GM18909 (cell line): ENCODE measurements around the gene SERGEF.

Source experiments
- ATAC-seq: cut with Tn5 transposase; IDR thresholded peaks from one replicate; pipeline ENCODE4 v1.9.1; 2021; ENCODE audit warnings: mild to moderate bottlenecking; ENCODE audit not compliant: unreplicated experiment, poor library complexity

Gene SERGEF

DNA sequence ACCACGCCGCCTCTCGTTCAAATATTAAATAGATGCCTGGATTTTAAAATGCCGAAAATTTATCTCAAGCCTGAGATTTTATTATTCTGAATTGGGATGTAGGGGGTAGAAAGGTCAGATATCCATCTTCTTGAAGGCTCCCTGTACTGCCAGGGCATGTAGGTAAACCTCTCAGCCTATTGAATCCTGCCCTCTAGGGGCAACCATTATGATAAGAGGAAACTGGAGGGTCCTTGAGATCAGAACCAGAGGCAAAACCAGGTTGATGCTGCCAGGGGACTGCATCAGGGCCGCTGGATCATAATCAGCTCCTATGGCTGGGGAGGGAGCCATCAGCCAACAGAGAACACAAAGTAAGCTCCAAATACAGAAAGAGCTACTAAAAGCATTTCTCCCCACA is 185.8 kb downstream of the SERGEF start:
- ATAC-seq = no peak

DNA sequence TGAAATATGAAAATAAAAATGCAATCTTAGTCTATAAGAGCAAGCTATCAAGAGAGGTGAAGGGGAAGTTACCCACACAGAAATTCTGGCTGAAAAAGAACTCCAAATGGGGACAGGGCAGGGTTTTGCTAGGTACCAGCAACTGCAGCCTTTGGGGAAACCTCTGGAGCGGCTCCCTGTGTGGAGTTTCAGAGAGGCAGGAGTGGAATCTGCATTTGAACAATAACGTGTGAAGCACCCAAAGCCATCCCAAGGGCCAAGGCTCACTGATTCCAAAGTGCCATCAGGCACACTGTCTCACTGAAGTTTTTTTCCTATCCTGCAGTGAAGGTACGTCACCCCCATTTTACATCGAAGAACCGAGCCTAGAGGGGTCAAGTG is 190.5 kb downstream of the SERGEF start:
- ATAC-seq = no peak

DNA sequence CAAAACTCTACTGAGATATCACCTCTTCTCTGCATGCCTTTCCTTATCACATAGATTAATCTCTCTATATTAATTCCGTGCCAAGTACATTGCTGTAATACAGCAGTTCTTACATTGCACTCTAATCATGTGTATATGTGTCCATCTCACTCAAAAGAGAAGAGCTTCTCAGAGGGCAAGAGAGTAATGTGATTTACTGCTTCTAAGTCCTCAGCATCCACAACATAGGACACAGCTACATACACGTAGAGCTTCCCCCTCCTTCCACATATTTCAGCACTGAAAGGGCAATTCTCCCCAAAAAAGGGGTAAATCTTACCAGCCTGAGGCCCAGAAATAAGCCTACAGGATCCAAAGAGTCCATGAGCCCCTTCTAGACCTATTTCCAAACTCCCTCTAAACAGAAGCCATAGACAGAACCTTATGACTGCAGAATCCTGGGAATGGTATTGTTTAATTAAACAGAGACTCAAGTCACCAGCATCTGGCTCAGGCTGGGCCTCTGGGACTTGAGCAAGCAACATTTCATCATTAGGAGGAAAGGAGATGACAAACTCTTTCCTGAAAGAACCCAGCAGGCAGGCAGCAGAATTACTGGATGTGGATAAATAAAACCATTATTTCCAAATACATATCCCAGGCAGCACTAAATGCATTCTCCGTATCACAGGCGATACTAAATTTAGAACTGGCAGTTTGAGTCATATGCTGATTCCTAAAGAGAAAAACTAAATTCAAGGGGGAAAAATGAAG is 191.0 kb downstream of the SERGEF start:
- no peak for ATAC-seq

DNA sequence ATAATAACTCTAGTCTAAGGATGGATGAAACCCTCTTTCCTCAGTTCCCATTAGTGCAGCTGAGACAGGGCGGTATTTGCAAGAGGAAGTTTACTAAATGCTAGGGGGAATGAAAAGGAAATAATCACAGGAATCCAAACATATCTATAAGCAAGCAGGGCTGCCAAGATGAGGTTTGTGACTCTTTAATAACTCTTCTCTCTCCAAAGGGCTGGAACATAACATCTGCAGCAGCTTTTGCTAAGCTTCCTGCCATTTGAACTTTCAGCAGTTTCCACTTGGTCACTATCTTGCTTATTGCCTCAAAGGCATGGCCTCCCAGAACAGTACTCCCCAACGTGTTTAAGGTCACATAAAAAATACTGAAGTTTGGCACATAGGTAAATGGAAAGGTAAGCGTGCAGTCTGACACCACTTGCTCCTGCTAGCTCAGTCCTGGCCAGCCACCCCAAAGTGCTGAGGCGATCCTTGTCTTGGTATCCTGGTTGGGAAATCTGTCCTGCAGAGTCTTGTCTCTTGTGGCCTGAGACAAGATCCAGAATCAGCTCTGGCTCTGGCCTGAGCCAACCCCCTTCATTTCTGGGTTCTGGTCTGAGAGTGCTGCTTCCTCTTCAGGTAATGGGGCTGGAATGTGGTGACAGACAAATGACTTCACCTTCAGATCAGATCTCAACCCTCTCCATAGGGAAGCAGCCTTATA is 196.5 kb downstream of the SERGEF start:
- ATAC-seq = no peak

DNA sequence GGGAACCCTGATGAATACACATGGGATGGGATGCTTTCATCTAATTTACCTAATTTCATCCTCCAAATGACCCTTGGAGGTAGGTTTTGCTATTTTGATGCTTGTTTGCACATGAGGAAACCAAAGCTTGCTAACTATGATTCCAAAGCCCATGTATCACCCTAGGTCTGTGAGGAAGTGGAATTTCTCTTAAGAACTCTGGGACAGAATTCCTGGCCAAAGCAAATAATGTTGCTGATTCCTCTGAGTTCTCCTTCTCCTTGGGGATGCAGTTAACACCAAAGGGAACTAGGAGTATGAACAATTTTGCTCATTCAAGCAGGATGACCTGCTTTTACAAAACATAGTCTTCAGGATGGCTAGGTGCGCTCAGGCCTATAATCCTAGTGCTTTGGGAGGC is 198.3 kb downstream of the SERGEF start:
- no peak for ATAC-seq

DNA sequence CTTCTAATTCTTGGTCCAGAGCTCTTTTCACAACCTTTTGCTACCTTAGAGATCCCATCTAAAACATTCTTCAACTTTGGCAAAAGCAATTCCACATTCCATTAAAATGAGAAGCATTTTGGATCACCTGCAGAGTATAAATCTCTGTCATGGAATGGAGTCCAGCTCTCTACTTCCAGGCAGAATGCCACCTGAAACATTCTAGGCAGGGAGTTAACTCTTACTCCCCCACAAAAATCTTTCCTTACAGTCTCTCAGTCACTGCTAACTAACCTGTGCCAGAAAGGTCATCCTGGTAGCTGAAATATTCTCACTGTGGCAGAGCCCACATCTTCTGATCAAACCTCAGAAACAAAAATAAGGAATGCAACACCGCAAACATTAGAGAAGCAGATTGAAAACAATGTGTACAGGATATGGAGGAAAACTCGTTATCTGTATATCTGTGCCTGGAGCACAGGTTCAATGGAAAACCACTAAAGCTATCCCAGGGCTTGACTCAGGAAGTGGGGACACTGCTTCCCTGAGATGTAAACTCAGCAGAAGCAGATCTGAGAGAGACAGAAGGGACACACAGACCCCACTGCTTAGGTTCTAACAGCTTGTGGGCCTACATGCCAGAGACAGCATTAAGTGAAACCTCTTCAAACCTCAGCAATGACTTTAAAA is 199.3 kb downstream of the SERGEF start:
- ATAC-seq = no peak

DNA sequence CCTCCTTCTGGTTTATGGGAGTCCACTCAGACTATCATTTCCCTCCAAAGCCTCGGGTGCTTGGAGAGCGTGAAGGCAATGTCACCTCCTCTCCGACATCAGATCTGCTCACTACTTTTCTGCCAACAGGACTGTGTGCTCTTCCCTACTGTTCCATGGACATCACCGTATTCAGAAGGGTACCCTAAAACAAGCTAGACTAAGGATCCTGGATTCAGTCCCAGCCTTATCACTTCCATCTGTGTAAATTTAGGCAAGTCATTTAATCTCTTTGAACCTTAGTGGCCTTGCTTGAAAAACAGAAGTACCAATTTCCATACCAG is 200.0 kb downstream of the SERGEF start:
- no peak for ATAC-seq

DNA sequence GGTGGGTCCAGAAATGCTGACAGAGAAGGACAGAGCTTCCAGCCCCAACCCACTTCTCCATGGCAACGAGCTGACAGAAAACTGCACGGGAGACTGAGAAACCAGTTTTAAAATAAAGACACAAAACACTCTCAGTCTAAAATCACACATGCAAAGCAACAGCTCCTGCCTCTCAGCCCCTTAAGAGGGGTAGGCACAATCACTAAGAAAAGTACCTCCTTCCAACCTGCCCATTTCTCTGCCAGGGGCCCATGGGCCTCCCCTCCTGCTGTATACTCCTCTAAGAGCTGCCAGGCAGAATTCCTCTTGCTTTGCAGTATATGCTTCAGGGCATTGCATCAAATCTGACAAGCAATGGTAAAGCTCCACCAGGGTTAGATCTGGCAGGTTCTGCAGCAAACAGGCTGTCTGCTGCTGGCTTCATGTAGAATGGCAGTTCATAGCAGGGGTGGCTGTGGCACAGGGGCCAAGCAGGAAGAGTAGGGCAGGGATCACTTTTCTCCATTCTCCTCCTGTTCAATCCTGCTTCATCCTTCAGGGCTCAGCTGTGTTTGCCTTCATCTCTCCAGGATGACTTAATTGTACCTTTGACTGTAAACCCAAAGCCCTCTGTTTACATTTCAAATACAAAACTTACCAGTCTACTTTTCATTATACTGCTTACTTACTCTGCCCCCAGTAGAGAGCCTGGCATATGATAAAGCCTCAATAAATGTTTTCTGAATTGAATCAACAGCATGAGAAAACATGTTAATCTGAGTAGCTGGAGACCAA is 200.6 kb downstream of the SERGEF start:
- ATAC-seq = no peak

DNA sequence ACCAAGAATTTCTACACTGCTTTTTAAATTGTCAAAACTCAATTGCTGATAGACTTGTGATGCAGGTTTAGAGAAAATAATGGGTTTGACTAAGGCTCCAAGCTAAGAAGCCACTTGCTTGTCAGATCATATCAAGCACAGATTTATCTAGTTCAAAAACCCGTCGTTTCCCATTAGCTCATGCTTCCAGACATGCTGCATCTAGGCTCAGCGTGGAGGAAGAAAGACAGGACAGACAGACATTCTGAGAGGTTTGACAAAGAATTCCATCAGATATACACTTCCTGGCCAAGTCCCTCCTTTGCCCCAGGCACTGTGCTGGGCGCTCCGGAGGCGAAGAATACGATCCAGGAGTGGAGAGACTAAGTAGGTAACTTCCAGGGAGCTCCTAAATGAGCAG is 201.5 kb downstream of the SERGEF start:
- ATAC-seq = no peak

DNA sequence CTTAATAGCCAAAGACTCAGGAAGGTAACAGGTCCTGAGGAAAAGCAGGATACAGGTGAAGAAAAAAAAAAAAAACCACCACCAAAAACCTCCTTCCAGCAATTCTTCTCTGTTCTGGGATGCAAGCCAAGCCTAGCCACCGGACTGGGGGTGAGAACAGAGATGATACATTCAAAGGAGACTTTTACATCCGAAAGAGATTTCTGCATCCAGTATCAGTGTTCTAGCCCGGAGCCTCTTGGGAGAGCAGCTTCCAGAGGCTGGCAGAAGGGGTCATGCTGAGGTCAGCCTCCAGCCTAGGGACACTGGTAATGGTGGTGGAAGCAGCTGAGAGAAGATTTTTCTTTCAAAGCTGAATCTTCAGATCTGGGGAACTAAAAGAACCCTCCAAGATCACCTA is 202.1 kb downstream of the SERGEF start:
- no peak for ATAC-seq

DNA sequence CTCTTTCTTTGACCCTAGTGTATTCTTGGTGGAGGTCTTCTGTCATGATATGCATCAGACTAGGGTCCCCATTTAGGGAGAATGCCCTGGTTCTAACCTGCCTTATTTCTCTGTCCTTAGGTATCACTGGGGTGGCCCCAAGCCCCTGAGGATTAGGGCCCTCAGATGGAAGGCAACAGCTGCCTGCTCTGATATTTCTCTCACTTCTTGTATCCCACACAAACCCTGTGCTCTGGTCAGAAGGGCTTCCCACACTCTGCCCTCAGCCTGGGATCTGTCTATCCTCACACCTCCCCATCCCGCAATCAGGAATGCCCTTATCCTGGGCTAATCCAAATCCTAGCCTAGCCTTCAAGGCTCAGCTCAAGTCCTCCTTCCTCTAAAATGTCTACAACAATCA is 202.8 kb downstream of the SERGEF start:
- no peak for ATAC-seq

DNA sequence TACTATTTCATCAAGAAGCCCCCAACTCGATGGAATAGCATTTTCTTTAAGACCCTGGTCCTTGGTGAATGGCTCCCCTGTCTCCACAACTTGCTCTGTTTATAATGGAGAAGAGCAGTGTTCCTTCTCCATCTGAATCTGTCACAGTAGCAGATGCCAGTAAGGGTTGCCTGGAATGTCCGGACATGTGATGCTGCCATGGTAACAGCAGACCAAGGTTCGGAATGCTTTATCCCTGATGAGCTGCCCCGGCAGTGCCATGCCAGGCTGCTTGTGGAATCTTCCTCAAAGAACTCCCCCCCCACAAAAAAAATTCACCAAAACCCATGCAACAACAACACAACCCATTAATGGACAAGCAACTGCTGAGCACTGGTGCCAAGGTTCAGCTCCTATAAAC is 205.8 kb downstream of the SERGEF start:
- ATAC-seq = no peak

DNA sequence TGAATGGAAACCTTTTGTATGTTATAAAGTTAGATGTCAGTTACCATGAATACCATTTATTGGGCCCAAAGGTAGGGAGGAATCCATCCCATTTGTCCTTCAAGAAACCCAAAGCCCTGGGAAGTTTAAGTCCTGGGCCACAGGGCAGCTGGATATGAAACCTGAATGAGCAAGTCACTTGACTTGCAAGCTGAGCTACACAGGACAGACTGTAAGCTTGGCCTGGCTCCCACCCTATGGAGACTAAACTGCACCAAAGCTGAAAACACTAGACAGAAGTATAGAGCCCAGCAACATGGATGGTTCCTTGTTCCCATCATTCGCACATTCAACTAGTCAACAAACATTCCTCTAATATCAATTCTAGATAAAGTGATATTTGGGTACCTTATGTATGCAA is 207.0 kb downstream of the SERGEF start:
- ATAC-seq = no peak

DNA sequence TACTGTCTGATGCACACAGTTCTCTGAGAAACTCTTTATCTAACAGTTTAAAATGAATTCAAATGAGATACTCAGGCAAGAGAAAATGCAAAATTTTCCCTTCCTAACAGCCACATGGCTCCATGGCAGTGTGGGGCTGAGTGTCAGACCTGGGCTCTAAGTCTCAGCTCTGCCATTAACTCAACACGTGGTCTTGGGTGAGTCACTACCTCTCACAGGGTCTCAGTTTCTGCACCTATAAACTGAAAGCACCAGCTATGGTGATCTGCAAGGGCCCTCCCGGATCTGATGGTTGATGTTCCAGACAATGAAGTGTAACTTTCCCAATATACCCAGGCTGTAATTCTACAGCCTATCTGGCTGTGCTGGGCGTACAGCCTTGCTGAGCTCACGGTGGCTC is 207.8 kb downstream of the SERGEF start:
- ATAC-seq = no peak

DNA sequence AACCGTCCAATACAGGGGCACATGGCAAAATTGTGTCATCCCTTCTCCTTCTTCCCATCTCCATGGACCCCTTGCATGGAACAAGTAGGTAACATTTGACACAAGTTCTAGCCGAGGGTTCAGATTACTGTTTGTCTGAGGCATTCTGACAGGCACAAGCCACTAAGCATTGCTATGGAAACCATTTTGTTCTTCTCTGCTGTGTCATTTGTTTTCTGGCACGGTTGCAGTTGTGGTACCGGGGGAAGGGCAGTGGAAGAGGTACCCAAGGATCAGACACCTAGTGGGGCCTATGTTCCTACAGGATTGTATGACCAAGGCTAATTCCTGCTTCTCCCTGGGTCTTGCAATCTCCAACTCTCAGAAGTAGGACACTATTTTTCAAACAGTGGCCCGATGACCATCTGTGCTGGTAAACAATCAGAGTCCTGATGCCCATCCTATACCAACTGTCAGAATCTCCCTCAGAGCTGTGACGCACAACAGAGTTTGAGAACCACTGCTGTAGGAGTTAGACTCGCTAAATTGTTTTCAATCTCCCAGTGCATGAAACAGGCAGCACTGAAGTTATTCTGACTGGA is 209.0 kb downstream of the SERGEF start:
- ATAC-seq = no peak

DNA sequence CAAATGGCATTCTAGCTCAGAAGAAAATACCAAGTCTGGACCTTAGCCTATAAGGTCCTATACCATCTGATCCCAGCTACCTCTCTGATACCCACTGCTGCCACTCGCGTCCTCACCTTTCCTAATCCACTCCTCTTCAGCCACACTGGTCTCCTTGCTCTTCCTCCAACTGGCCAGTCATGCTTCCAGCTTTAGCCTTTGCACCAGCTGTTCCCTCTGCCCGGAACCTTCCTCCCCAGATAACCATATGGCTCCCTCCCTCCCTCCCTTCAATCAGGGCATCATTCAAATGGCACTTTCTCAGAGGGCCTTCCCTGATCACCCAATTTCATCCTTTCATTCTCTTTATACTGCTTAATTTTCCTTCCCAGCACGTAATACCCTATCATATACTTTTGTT is 210.4 kb downstream of the SERGEF start:
- no peak for ATAC-seq

DNA sequence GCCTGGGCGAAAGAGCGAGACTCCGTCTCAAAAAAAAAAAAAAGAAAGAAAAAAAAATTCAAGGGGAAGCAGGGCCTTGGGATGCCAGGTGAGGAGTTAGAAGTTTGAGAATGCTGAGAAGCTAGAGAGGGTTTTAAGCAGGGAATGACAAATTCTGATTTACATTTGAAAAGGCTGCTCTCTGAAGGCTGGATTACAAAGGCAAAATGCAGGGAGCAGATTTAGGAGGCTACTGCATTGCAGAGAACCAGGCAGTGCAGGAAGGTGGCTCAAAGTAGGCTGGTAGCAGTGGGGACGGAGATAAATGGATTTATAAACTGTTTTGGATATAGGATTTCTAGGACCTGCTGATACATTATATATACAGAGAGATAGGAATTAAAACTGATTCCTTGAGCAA is 211.7 kb downstream of the SERGEF start:
- ATAC-seq = no peak

DNA sequence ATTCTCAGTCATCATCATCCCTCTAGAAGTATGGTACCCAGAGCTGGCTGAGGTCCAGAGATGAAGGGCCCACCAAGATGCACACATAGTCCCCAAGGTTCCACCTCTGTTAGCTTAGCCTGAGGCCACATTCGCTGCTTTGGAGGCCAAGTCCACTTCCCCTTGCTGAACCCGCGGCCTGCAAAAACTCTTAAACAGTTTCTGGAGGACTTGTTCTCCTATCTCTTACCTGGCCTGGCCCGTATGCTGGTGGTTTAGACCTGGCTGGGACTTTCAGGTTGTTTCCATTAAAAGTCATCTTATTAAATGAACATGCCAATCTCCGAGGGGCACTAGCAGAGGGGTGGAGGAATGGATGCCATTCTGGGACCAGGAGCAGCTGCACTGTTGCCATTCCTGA is 213.7 kb downstream of the SERGEF start:
- no peak for ATAC-seq

DNA sequence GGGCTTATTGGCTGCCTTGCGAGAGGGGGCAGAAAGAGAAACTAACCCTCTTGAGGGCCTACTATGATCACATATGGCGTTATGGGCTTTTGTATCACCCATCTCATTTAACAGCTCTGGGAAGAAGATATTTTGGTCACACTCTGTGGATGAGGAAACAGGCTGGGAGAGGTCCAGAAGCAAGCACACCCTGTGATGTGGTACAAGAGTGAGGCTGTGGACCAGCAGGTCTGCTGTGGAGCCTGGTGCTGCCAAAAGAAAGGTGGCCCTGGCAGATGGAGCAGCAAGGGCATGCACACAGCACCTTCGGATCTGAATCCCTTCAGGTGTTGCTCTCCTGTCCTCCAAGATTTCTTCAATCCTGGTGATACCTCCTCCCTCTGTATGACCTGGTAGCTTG is 214.1 kb downstream of the SERGEF start:
- no peak for ATAC-seq

DNA sequence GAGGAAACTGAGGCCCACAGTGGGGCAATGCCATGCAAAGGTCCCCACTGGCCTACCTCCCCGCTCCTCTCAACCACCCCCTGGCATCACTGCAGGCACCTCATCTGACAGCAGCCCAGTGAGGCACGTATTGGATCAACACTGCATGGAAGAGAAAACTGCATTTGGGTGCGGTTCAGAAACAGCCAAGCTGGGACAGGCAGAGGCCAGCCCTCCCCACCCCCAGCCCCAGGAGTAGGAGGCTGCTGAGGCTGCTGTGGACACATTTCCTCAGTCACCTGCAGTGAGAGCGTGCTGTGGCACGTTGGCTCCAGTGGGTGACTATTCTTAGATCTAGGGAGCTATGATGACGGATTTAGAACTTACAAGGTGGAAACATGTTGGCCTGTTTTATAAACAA is 214.6 kb downstream of the SERGEF start:
- no peak for ATAC-seq

DNA sequence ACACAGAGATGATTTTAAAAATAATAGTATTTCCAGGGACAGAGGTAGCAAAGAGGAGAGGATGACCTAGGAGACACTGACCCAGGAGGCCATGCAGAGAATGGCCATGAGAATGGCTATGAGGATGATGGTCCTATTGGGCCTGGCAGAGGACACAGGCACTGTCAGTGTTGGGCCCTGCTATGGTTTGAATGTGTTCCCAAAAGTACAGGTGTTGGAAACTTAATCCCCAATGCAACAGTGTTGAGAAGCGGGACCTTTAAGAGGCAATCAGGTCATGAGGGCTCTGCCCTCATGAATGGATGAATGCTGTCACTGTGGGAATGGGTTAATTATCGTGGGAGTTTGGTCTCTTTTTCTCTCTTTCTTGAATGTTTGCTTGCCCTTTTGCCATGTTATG is 216.7 kb downstream of the SERGEF start:
- ATAC-seq = no peak
